ENCODE measurements around the gene RAX2.

Gene RAX2

GRCh38 chr19:3723883-3724282, 48.1 kb downstream of the RAX2 start:
- Histone ChIP-seq H3K27ac (no peak overlapping the region), H3K4me3 (no peak overlapping the region), H3K9ac (ENCODE audit: insufficient read length) (no peak overlapping the region), H3K36me3 (ENCODE audit: insufficient read depth, low read length) (no peaks in the 10 kb centered on the region), H3K9me3 (ENCODE audit: low read depth, low read length) (no peaks in the 10 kb centered on the region)
- no peak for DNase-seq (ENCODE audit: low read depth, low spot score)
- TF ChIP-seq EZH2 (IDR thresholded peaks at IDR 0.05) (no peak), POLR2AphosphoS5 (IDR thresholded peaks at IDR 0.05; ENCODE audit: borderline replicate concordance, low read depth, low read length) (no peak)

GRCh38 chr19:3723110-3723488, 48.9 kb downstream of the RAX2 start:
- no peak for TF ChIP-seq FOXP2 (optimal IDR thresholded peaks at IDR 0.05; ENCODE audit: control extremely low read depth, extremely low read length, insufficient read depth)
- TF ChIP-seq EZH2 (IDR thresholded peaks at IDR 0.05) = no peak
- no peak for TF ChIP-seq POLR2AphosphoS5 (IDR thresholded peaks at IDR 0.05; ENCODE audit: borderline replicate concordance, low read depth, low read length)
- DNase-seq (ENCODE audit: low read depth, low spot score) = no peak
- Histone ChIP-seq H3K36me3 (ENCODE audit: insufficient read depth, low read length) (no peaks in the 10 kb centered on the region), H3K9me3 (ENCODE audit: low read depth, low read length) (no peaks in the 10 kb centered on the region), H3K4me3 (no peak overlapping the region), H3K27ac (no peak overlapping the region), H3K9ac (ENCODE audit: insufficient read length) (no peak overlapping the region)

- TF ChIP-seq POLR2AphosphoS5 (IDR thresholded peaks at IDR 0.05; ENCODE audit: borderline replicate concordance, low read depth, low read length) = no peak
- no peak for TF ChIP-seq FOXP2 (optimal IDR thresholded peaks at IDR 0.05; ENCODE audit: control extremely low read depth, extremely low read length, insufficient read depth)
- no peak for TF ChIP-seq EZH2 (IDR thresholded peaks at IDR 0.05)
- H3K36me3 ChIP-seq (ENCODE audit: insufficient read depth, low read length) = no peaks in the 10 kb centered on the region
- no peak overlapping the region for H3K4me3 ChIP-seq
- no peak overlapping the region for H3K27ac ChIP-seq
- H3K9me3 ChIP-seq (ENCODE audit: low read depth, low read length) = no peaks in the 10 kb centered on the region
- no peak for DNase-seq (ENCODE audit: low read depth, low spot score)
- no peak overlapping the region for H3K9ac ChIP-seq (ENCODE audit: insufficient read length)
These were observed 49.5 kb downstream of the RAX2 start for GRCh38 chr19:3722443-3723109.

- Histone ChIP-seq H3K36me3 (ENCODE audit: insufficient read depth, low read length) (no peaks in the 10 kb centered on the region), H3K27ac (no peak overlapping the region), H3K9me3 (ENCODE audit: low read depth, low read length) (no peaks in the 10 kb centered on the region), H3K9ac (ENCODE audit: insufficient read length) (no peak overlapping the region), H3K4me3 (no peak overlapping the region)
- no peak for TF ChIP-seq FOXP2 (optimal IDR thresholded peaks at IDR 0.05; ENCODE audit: control extremely low read depth, extremely low read length, insufficient read depth)
- no peak for TF ChIP-seq POLR2AphosphoS5 (IDR thresholded peaks at IDR 0.05; ENCODE audit: borderline replicate concordance, low read depth, low read length)
- TF ChIP-seq EZH2 (IDR thresholded peaks at IDR 0.05) = no peak
- no peak for DNase-seq (ENCODE audit: low read depth, low spot score)
These were observed 50.1 kb downstream of the RAX2 start for GRCh38 chr19:3721887-3722442.

- no peak overlapping the region for H3K9ac ChIP-seq (ENCODE audit: insufficient read length)
These were observed 50.7 kb downstream of the RAX2 start for GRCh38 chr19:3721131-3721886.

GRCh38 chr19:3720349-3720917, 51.6 kb downstream of the RAX2 start:
- Histone ChIP-seq H3K9ac (ENCODE audit: insufficient read length) (no peak overlapping the region), H3K4me3 (no peak overlapping the region), H3K36me3 (ENCODE audit: insufficient read depth, low read length) (no peaks in the 10 kb centered on the region), H3K27ac (no peak overlapping the region), H3K9me3 (ENCODE audit: low read depth, low read length) (no peaks in the 10 kb centered on the region)
- no peak for TF ChIP-seq POLR2AphosphoS5 (IDR thresholded peaks at IDR 0.05; ENCODE audit: borderline replicate concordance, low read depth, low read length)
- no peak for TF ChIP-seq EZH2 (IDR thresholded peaks at IDR 0.05)
- no peak for TF ChIP-seq FOXP2 (optimal IDR thresholded peaks at IDR 0.05; ENCODE audit: control extremely low read depth, extremely low read length, insufficient read depth)
- no peak for DNase-seq (ENCODE audit: low read depth, low spot score)

More at GRCh38 chr19:3721131-3721886, 50.7 kb downstream of the RAX2 start:
- DNase-seq (ENCODE audit: low read depth, low spot score) = no peak
- TF ChIP-seq POLR2AphosphoS5 (IDR thresholded peaks at IDR 0.05; ENCODE audit: borderline replicate concordance, low read depth, low read length) (no peak), FOXP2 (optimal IDR thresholded peaks at IDR 0.05; ENCODE audit: control extremely low read depth, extremely low read length, insufficient read depth) (no peak), EZH2 (IDR thresholded peaks at IDR 0.05) (no peak)
- Histone ChIP-seq H3K4me3 (no peak overlapping the region), H3K27ac (no peak overlapping the region), H3K9me3 (ENCODE audit: low read depth, low read length) (no peaks in the 10 kb centered on the region), H3K36me3 (ENCODE audit: insufficient read depth, low read length) (no peaks in the 10 kb centered on the region)

GRCh38 chr19:3719868-3720267, 52.2 kb downstream of the RAX2 start:
- no peak overlapping the region for H3K9ac ChIP-seq (ENCODE audit: insufficient read length)
- DNase-seq (ENCODE audit: low read depth, low spot score) = no peak
- H3K27ac ChIP-seq = no peak overlapping the region
- TF ChIP-seq EZH2 (IDR thresholded peaks at IDR 0.05) (no peak), FOXP2 (optimal IDR thresholded peaks at IDR 0.05; ENCODE audit: control extremely low read depth, extremely low read length, insufficient read depth) (no peak)
- H3K4me3 ChIP-seq = no peak overlapping the region
- H3K9me3 ChIP-seq (ENCODE audit: low read depth, low read length) = no peaks in the 10 kb centered on the region
- H3K36me3 ChIP-seq (ENCODE audit: insufficient read depth, low read length) = no peaks in the 10 kb centered on the region
